Bone marrow (tissue), 2 donors: ENCODE measurements around the gene SOX6.
"Not testable (repeated sequence)": the region's sequence is repeated elsewhere in the genome, so short reads cannot be mapped to it uniquely, and the experiment has no call there.

Source experiments
- DNase-seq, 2 donors: peaks; one replicate each; lab custom pipeline; 2025; lab: John Stamatoyannopoulos, UW

Gene SOX6

DNA sequence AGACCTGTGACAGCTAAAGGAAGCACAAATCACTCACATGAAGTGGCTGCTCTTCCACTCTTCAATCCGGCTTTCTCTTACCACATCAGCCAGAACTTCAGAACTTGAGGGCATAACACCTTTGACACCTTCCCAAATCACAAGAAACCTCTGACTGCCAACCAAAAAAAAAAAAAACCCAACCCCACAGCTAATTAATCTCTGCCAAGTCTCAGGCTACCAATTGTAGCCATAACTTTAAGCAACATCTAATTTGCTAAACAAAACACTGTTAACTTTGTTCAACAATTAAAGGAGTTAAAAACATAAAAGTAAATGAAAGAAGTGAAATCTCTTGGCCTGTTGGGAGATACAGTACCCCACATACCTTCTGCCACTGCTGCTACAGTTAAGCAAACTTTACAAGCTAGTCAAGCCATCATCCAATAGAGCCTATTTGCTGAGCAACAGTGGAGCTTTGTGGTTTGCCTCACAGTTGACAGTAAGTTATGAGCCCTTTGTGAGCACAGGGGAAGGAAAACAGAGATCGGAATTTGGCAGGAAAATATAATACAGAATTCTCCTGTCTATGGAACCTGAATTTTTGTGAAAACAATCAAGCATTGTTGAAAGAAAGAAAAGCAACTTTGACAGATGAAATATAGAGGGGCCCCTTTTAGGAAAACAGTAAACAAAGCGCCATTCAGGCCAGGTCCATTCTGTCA lies at the start of gene SOX6:
Gene SOX6, minus strand, starts transcription at position 490 of the 704 bp plus-strand sequence. CDS start 15,298 bp downstream, outside the sequence.
- no peak for DNase-seq

DNA sequence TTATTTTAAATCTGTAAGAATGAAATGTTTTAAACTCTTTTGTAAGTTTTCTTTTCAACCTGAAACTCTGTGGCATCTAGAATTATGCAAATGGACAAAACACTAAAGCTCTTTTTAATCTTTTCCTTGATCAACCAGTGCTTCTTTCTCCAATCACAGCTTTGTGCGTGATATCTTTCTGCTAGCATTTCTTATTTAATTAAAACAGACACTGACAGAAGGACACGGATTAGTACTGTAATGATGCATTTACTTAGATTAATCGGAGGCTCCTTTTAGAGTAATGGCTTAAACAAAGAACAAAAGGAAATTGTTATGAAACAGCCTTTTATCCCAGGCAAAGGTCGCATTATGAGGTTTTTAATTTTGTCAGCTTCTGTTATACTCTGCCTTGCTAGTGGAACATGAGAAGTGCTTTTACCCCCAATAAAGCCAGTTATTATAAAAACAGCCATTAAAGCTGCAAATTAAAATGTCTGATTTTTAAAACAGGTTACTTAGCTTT lies 48.5 kb upstream of the SOX6 start:
- DNase-seq: no peak

DNA sequence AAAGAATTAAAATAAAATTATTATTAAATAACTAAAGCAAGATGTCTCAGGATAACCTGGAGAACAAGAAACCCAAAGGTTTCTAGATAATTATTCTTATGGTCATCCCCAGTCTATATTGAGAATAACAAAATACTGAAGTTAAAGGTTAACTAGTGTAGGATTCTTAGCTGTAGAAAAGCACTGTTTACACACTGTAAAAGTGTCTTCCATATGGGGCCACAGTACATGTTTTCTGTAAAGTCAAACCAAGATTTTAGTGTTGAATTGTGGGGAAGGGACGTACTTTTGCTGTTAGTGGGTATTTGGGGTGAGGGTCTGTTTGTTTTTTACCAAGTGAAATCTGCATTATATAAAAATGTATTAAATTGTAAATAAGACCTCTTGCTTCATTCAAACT lies 47.5 kb upstream of the SOX6 start:
- no peak for DNase-seq

- DNase-seq: no peak
Measured at GRCh38 chr11:16403448-16403803, 47.1 kb upstream of the SOX6 start.

- DNase-seq: no peak
Measured at GRCh38 chr11:16402654-16403447, 46.5 kb upstream of the SOX6 start.

DNA sequence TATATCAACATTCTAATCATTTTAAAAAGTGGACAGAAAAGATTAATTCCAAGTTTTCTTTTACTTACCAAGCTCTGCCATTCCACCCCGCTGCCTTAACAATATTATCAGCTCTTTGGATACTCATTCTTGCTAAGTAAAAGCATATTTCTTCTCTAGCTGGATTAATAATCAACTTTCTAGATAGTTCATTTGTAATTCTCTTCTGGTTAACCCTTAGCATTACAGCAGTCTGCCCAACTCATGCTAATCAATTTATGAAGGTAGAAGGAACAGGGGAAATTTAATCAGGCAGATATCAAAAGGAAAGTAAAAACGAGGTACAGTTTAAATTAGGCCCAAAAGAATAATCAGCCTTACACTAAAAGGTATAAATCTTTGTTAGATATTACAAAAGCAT lies 41.0 kb upstream of the SOX6 start:
- no peak for DNase-seq

DNA sequence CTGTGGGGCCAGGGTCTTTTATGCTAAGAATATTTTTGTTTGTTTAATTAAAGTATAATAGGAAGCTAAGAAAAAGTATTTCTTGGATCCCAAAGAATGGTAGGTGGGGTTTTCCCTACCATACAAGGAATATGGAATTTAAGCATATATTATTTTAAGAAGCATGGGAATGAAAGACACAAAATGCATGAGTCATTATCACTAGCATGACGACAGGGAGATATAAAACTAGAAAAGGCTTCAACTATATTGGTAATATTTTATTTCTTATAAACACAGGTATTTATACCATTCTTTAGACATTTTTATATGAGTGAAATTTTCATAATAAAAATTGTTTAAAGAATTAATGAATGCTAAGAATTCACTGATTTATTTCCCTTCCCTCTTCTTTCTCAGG lies 39.3 kb upstream of the SOX6 start:
- DNase-seq: no peak

DNA sequence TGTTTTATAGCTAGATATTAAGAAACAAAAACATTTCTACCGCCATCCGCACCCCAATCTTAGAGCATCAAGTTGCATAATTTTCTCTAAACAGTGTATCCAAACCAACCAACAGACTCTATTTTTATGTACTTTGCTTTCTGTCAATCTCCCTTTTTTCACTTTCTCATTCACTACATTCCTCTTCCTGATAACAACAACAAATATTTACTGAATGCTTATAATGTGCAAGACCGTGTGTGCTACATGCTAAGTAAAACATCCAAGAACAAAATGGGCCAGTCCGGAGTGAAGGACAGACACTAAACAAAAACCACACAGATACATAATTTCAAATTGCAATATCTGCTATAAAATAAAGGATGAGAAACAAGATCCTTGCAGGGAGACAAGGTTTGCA lies 38.6 kb upstream of the SOX6 start:
- DNase-seq: no peak

- no peak for DNase-seq
Measured at GRCh38 chr11:16393340-16393739, 37.0 kb upstream of the SOX6 start.

DNA sequence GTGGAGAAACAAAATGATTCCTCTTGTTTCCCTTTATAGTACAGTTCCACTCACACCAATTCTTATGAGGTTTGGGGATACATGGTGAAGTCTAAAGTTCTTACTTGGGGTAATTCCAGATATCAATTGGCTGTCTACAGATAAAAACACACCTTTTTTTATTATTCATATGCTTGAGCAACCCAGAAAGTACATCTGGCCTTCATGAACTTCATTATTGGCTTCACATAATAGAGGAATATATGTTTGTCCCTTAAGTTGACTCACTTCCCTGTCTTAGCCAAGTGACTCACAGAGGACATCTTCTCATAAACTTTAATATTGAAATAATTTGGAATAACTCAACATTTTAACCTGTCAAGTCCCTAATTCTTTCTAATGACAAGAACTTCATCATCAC lies 36.3 kb upstream of the SOX6 start:
- DNase-seq: no peak

GRCh38 chr11:16390826-16391225 lies 34.5 kb upstream of the SOX6 start:
- DNase-seq: not testable (repeated sequence)

DNA sequence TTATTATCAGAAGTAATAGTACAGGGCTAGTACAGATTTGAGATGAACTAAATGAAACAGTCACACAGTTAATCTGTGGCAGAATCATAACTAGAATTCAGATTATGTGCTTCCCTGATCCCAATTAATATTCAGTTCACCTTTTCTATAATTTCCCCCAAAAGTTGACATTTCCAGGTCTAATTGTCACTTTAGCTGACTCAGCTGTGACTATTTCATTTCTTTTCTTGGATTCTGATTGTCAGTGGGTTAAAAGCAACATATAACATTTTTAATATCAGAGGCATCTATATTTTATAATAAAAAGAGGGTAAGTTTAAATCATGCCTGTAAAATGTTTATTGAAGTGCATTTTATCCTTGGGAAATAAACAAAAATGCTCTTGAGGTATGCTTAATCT lies 28.8 kb upstream of the SOX6 start:
- no peak for DNase-seq

DNA sequence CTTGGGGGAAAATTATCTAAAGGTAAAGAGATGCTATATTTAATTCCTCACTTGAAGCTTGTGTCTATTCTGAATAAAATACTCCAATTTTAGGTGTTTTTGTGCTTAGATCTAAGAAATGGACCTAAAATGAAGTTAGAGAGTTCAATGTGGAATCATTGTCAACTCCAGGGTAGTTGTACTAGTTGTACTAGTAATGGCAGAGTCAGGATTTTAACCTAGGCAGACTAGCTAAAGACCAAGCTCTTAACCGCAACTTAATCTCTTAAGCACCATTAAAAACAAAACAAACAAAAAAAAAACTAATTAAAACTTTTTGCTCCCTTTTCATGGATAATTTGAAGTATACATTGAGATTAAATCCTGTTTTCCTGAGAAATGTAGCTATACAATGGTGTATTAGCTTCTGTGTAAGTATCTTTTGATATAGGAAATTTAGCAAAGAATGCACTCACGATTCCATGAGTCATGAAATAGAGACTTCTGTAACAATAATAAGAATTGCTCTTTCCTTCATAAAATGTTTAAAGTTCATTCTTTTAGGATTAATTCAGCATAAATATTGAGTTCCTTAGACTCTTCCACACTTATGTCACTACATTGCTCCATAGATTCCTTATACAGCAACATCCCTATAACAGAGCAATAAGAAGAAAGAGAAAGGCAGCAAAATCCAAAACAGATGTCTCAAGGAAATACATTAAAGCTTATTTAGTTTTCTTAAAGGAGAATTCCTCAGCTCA lies 26.5 kb upstream of the SOX6 start:
- no peak for DNase-seq

- DNase-seq: no peak
Measured at GRCh38 chr11:16382186-16382585, 25.8 kb upstream of the SOX6 start.

DNA sequence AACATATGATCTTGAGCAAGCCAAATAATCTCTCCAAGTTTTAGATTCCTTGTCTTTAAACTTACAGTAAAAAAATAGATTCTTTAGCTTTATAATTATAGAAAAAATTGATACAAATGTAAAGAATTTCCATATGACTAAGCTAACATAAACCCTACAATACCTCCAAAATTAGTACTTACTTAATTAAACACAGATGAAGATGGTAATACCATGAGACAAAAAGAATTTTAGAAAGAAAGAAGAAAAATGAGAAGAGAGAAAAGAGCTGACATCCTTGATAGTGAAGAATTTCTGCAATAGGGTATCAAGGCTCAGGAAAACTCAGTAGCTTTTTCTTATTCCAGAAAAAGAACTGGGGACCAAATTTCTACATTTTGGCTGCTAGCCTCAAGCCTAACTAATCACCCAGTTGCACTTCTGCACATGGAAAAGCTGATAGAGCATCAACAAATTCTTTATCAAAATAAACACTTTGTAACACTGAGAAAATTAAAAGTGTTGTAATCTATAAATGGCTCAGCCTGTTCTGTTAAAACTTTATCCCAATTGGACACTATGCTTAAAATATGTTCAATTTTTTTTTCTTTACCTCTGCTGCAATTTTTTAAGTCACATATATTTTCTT lies 24.7 kb upstream of the SOX6 start:
- DNase-seq: no peak

GRCh38 chr11:16378906-16379305 lies 22.6 kb upstream of the SOX6 start:
- no peak for DNase-seq

DNA sequence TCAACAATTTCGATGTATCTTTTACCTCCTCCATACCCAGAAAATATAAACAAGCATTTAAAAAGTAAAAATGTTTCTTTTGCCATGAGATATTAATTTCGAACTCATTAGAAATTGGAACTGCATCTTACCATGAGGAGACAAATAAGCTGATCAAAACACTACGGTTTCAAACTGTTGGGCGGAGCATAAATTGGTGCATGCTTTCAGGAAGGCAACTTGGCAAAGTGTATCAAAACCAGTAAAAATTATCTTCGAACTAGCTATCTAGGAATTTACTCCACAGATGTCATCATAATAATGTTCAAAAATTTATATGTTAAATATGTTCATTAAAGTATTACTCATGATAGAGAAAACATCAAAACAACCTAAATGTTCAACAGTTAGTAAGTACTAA lies 21.4 kb upstream of the SOX6 start:
- DNase-seq: no peak

DNA sequence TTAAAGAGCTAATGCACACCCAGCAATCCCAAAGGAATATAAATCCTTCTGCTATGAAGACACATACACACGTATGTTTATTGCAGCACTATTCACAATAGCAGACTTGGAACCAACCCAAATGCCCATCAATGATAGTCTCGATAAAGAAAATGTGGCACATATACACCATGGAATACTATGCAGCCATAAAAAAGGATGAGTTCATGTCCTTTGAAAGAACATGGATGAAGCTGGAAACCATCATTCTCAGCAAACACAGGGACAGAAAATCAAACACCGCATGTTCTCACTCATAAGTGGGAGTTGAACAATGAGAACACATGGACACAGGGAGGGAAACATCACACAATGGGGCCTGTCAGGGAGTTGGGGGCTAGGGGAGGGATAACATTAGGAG lies 19.3 kb upstream of the SOX6 start:
- not testable (repeated sequence) for DNase-seq

GRCh38 chr11:16373768-16374167 lies 17.4 kb upstream of the SOX6 start:
- no peak for DNase-seq

GRCh38 chr11:16372355-16372754 lies 16.0 kb upstream of the SOX6 start:
- DNase-seq: no peak

DNA sequence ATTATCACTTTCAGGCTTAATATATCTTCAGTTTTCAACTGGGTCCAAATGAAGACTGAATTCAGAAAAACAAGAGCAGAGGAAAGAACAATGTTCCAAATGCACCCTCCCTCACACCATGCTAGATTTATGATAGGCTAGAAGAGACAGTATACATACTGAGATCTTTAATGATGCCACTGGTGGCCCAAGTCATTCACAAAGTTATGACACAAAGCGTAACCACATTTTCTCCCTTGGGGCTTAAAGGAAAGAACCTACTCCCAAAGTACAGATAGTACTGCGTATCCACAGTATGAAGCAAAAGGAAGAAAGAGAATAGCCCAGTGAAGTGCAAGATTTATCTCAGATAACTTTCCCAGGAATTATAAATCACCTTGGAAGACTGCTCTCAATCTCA lies 10.9 kb upstream of the SOX6 start:
- no peak for DNase-seq

GRCh38 chr11:16365581-16366228 lies 9.4 kb upstream of the SOX6 start:
- no peak for DNase-seq
